Mucosa of rectum (tissue), 2 donors: ENCODE measurements around the gene DHRSX.
"Not testable (repeated sequence)": the region's sequence is repeated elsewhere in the genome, so short reads cannot be mapped to it uniquely, and the experiment has no call there.

ENCODE experiments used
- H3K27ac ChIP-seq, 2 donors: one replicate each; pipeline ENCODE4 v1.7.0; 2013; ENCODE audit warnings: inconsistent platforms in 2 of 2, low read depth in 2 of 2, low read length in 2 of 2
- H3K27me3 ChIP-seq, 2 donors: one replicate each; pipeline ENCODE4 v1.7.0; 2013; ENCODE audit warnings: low read length in 2 of 2; ENCODE audit not compliant: control insufficient read depth in 2 of 2, insufficient read depth in 2 of 2
- H3K36me3 ChIP-seq, 2 donors: one replicate each; pipeline ENCODE4 v1.7.0; 2013; ENCODE audit warnings: low read length in 2 of 2; ENCODE audit not compliant: control insufficient read depth in 2 of 2, insufficient read depth in 2 of 2
- H3K4me1 ChIP-seq, 2 donors: one replicate each; pipeline ENCODE4 v1.7.0; 2013; ENCODE audit warnings: low read length in 2 of 2, mild to moderate bottlenecking in 1 of 2; ENCODE audit not compliant: control insufficient read depth in 2 of 2, insufficient read depth in 2 of 2
- H3K4me3 ChIP-seq, 2 donors: one replicate each; pipeline ENCODE4 v1.7.0; 2013; ENCODE audit warnings: low read length in 2 of 2
- H3K9ac ChIP-seq, 2 donors: one replicate each; pipeline ENCODE4 v1.7.0; 2013; ENCODE audit warnings: low read length in 2 of 2, low read depth in 1 of 2, mild to moderate bottlenecking in 1 of 2
- H3K9me3 ChIP-seq, 2 donors: one replicate each; pipeline ENCODE4 v1.7.0; 2013; ENCODE audit warnings: low read length in 2 of 2; ENCODE audit not compliant: control insufficient read depth in 2 of 2
- donor health status: healthy.
- donor health status: Normal muscosa, but diverticular disease.

DHRSX gene

GRCh38 chrX:2485789-2486345 is 14.9 kb downstream of the DHRSX start:
- Histone ChIP-seq H3K9me3 (no peaks in the 10 kb centered on the region), H3K36me3 (peaks cover 42 to 43% of the 10 kb centered on the region in 2 donors), H3K27me3 (no peaks in the 10 kb centered on the region), H3K27ac (peak overlapping the region in 1 of 2 donors; percentile 29), H3K4me3 (no peak overlapping the region), H3K4me1 (no peaks in the 10 kb centered on the region), H3K9ac (no peak overlapping the region)

GRCh38 chrX:2484721-2485648 is 15.8 kb downstream of the DHRSX start:
- peak overlapping the region in 1 of 2 donors; percentile 56 for H3K27ac ChIP-seq
- H3K4me3 ChIP-seq: peak overlapping the region in 1 of 2 donors; percentile 9
- no peaks in the 10 kb centered on the region for H3K9me3 ChIP-seq
- peak overlapping the region in 1 of 2 donors; percentile 9 for H3K9ac ChIP-seq
- H3K36me3 ChIP-seq: peaks cover 34 to 35% of the 10 kb centered on the region in 2 donors
- H3K27me3 ChIP-seq: no peaks in the 10 kb centered on the region
- H3K4me1 ChIP-seq: no peaks in the 10 kb centered on the region

GRCh38 chrX:2484256-2484655 is 16.5 kb downstream of the DHRSX start:
- Histone ChIP-seq H3K9ac (peak overlapping the region; percentile 9 to 32), H3K9me3 (no peaks in the 10 kb centered on the region), H3K4me1 (no peaks in the 10 kb centered on the region), H3K27me3 (no peaks in the 10 kb centered on the region), H3K27ac (peak overlapping the region in 1 of 2 donors; percentile 56), H3K4me3 (no peak overlapping the region), H3K36me3 (peaks cover 28 to 30% of the 10 kb centered on the region in 2 donors)

- Histone ChIP-seq H3K36me3 (peaks cover 21 to 23% of the 10 kb centered on the region in 2 donors), H3K27me3 (no peaks in the 10 kb centered on the region), H3K27ac (no peak overlapping the region), H3K4me1 (peaks cover 0 to 2% of the 10 kb centered on the region in 2 donors), H3K9ac (no peak overlapping the region), H3K9me3 (no peaks in the 10 kb centered on the region), H3K4me3 (no peak overlapping the region)
Measured at GRCh38 chrX:2483398-2484060, 17.2 kb downstream of the DHRSX start.

- peaks cover 6 to 11% of the 10 kb centered on the region in 2 donors for H3K36me3 ChIP-seq
- H3K9ac ChIP-seq, H3K27me3 ChIP-seq, H3K27ac ChIP-seq, H3K4me3 ChIP-seq, H3K9me3 ChIP-seq: not testable (repeated sequence)
- H3K4me1 ChIP-seq: peaks cover 0 to 14% of the 10 kb centered on the region in 2 donors
Measured at GRCh38 chrX:2481597-2481996, 19.2 kb downstream of the DHRSX start.

- H3K27ac ChIP-seq, H3K36me3 ChIP-seq, H3K9me3 ChIP-seq, H3K4me3 ChIP-seq, H3K27me3 ChIP-seq, H3K9ac ChIP-seq: not testable (repeated sequence)
- peaks cover 0 to 14% of the 10 kb centered on the region in 2 donors for H3K4me1 ChIP-seq
Measured at GRCh38 chrX:2479982-2480381, 20.8 kb downstream of the DHRSX start.

- Histone ChIP-seq H3K36me3 (peaks cover 0 to 4% of the 10 kb centered on the region in 2 donors), H3K4me1 (peaks cover 0 to 14% of the 10 kb centered on the region in 2 donors), H3K9me3 (no peaks in the 10 kb centered on the region), H3K9ac (no peak overlapping the region), H3K27ac (no peak overlapping the region), H3K4me3 (no peak overlapping the region), H3K27me3 (no peaks in the 10 kb centered on the region)
Measured at GRCh38 chrX:2479420-2479780, 21.4 kb downstream of the DHRSX start.

- no peak overlapping the region for H3K9ac ChIP-seq
- no peaks in the 10 kb centered on the region for H3K9me3 ChIP-seq
- no peak overlapping the region for H3K4me3 ChIP-seq
- no peaks in the 10 kb centered on the region for H3K27me3 ChIP-seq
- H3K4me1 ChIP-seq: peaks cover 0 to 17% of the 10 kb centered on the region in 2 donors
- H3K36me3 ChIP-seq: peaks cover 0 to 4% of the 10 kb centered on the region in 2 donors
- H3K27ac ChIP-seq: no peak overlapping the region
Measured at GRCh38 chrX:2478546-2479419, 22.0 kb downstream of the DHRSX start.

GRCh38 chrX:2477313-2477712 is 23.5 kb downstream of the DHRSX start:
- not testable (repeated sequence) for H3K27ac ChIP-seq, H3K36me3 ChIP-seq, H3K4me3 ChIP-seq, H3K27me3 ChIP-seq, H3K9ac ChIP-seq, H3K9me3 ChIP-seq
- H3K4me1 ChIP-seq: peaks cover 0 to 17% of the 10 kb centered on the region in 2 donors
